GM03348 (cell line): ENCODE results near the gene PLIN4.

Experiments used
- DNase-seq: peaks from one replicate; pipeline ENCODE4 v3.0.0; 2012; ENCODE audit warnings: low spot score

The PLIN4 gene

DNA sequence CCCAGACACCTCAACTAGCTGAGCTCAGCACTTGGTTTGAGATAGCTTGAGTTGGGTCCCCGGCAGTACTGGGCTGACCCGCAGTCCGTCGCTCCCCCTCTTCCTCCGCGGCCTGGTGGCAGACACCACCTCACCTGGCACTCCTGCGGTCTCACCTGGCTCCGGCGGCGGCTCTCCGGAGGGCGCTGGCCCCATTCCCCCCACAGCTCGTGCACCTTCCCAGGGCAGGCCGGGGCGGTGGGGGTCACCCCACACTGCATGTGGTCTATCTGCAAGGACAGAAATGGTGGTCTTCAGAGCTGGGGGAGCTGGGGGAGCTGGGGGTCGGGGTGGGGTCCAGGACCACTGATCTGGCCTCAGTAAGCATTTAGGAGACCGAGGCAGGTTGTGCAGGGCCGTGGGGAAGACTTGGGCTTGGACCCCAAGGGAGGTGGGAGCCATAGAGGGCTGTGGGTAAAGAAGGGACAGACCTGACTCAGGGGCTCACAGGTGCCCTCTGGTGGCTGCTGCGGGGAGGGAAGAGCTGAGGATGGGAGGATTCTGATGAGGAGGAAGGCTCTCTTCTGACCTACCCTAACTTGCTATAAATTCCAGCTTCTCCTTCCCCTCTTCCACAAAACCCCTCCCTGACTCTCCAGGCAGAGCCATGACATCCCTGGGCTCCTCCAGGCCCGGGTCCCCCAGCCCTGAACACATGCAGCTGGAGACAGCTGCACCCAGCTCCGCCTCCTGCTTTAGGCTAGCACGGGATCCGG, 6.7 kb upstream of the PLIN4 start:
- DNase-seq, result peak; percentile 82

DNA sequence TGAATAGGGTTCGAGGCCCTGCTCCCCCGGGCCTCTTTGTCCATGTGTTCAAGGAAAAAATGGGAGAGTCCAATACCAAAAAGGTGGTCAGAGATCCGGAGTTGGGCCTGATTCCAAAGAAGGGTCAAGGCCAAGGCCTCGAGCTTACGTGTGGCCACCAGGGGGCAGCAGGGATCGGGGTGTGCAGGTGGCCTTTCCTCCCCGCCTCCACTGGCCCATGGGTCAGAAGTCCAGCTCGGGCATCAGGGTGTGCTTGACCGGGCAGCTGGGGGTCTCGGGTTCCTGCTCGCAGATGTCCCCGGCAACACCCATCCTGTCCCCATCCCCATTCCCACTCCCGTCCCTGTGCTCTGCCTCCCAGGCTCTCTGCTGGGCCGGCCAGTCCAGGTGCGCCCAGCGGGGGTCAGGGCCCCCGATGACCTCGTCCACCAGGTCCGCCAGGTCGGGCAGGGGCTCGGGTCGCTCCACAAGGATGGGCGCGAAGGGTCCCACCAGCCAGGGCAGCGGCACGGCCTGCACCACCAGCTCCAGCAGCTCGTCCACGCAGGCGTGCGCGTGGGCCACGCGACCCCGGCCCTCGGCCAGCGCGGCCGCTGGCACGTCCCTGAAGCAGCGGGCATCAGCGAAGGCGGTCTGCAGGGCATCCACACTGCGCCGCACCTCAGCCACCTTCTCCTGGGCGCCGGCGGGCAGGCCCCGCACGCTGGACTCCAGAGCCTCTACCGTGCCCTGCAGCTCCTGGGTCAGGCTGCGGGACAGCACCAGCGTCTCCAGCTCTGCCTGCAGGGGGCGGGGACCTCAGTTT, 5.2 kb upstream of the PLIN4 start:
- peak; percentile 74 for DNase-seq

DNA sequence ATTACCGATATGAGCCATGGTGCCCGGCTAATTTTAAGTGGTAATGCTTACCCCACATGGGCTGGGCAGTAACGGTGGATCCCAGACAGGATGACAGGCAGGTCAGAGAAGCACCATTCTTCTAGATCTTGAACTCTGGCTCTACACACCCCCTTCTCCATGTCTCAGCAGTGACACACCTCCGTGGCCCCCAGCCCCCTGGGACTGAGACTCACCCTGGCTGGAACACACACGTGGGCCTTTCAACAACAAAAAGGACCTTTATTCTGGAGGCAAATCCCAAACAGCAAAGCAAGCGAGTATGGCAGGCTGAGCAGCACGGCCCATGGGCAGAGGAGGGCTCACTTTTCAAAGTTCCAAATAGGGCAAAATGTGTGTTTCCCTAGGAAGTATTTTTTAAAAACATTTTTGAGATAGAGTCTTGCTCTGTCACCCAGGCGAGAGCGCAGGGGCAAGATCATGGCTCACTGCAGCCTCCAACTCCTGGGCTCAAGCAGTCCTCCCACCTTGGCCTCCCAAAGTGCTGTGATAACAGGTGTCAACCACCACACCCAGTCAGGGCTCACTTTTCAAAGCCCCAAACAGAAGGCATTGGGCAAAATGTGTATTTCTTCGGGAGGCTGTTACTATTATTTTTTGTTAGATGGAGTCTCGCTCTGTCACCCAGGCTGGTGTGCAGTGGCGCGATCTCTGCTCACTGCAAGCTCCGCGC, 4.2 kb upstream of the PLIN4 start:
- no peak for DNase-seq

DNA sequence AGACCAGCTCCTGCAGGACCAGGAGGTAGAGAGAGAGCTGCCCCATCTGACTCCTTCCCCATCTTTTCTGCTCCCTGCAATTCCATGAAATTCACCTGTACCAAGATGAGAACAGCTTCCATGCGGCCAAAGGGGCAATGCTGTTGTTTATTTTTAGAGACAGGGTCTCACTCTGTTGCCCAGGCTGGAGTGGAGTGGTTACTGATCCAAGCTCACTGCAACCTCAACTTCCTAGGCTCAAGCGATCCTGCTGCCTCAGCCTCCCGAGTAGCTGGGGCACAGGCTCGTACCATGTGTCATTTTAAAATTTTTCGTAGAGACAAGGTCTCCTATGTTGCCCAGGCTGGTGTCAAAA, 3.6 kb upstream of the PLIN4 start:
- DNase-seq, result no peak

DNA sequence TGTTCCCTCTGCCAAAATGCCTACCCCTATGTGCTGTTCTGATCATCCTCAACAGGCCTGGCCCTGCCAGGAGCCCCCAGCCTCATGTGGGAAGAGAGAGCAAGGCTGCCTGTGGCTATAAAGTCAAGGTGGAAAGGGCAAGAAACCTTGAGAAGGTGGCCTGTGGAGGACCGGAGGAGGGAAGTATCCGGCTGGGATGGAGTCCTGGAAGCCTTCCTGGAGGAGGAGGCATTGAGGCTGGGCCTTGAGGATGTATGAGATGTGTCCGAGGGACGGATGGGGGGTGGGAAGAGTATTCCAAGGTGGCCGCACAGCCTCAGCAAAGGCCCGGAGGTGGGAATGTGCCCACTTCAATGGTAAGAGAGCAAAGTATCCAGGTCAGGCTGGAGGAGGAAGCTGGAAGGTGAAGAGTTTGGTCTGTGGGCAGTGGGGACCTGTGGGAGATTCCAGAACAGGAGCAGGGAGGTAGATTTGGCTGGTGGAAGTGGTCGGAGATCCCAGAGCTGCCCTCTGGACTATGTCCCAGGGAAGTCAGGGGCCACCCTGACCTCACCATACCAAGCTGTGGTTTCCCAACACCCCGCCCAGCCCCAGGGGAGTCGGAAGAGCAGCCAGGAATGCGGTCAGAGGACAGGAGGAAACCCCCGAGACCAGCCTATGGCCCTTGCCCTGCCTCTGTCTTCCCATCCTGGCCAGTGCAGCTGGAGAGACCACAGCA, 3.0 kb upstream of the PLIN4 start:
- peak; percentile 43 for DNase-seq

DNA sequence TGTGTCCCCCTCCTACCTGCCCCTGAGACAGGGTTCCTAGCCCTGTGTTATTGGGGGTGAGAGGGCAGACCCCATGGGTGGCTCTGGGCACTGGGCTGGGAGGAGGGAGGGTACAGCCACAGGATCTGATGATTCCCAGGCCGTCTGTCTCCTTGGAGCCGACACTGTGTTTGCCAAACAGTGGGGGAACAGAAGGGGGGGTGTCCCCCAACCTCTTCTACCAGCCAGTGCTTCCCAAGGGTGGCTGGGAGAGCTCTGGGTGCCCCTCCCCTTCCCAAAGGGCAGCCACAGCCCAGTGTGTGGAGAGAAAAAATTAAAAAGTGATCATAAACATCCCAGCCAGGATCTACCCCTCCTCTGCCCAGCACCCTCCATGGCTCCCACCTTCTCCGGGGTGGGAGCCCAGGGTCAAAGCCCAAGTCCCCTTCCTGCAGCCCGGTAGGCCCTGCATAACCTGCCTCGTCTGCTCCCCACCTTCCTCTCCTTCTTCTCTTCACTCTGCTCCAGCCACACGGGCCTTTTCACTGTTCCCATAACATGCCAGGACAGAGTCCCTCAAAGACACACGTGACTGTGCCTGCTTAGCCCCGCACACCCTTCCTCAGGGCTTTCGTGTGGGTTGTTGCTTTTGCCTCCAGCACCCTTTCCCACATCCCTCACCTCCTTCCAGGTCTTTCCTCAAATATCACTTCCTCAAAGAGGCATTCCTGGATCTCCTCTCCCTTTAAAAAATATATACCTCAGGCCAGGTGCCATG, 1.4 kb upstream of the PLIN4 start:
- no peak for DNase-seq

DNA sequence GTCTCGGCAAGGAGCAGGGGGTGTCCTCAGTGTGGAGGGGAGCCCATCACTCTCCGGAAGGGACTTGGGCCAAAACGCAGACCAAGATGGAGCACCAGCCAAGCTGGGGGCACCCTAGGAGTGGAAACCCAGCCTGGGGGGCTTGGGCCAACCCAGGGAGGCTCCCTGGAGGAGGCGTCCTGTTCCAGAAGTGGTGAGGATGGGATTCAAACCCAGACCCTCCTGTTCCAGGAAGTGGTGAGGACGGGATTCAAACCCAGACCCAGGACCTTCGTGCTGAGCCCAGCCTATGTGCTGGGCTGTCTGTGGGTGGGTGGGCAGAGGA, 848 bp upstream of the PLIN4 start:
- DNase-seq, result no peak

DNA sequence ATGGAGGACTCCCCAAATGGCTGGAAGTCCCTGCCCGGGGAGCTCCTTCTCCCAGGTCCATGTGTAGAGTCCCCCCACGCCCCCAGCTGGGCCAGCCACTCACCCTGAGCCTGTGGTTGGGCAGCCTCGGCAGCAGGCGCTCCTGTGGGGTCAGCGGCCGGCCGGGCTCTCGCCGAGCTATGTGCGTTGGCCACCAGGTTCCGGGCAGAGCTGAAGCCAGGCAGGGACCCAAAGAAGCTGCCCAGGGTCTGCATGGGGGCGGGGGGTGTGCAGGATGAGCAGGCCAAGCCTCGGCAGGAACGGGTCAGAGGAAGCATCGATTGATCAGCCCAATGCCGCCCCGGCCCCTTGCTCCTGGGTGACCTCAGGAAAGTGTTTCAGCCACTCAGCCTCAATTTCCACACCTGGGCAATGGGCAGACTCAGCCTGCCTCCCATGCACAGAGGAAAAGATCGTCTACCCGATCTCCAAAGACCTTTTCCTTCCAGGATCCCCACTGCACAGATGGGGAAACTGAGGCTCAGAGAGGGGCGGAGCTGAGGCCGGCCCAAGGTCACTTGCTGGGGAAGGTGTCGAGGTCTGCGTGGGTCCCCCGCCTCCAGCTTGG, 732 bp downstream of the PLIN4 start:
- DNase-seq, result no peak

DNA sequence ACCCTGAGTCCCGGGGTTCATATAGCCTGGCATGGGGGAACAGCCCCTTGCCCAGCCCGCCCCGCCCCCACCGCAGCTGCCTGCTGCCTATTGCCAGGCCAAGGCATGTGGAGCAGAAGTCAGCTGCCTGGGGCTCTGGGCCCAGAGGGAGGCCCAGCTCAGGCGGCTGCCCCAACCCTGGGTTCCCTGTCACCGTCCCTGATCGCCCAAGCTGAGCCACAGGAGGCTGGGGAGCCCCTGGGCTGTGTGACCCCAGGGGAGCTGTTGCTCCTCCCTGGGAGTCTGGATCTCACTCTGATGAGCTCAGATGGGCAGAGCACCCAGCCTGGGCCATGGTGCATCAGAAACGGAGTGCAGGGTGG, 1.4 kb downstream of the PLIN4 start:
- no peak for DNase-seq

DNA sequence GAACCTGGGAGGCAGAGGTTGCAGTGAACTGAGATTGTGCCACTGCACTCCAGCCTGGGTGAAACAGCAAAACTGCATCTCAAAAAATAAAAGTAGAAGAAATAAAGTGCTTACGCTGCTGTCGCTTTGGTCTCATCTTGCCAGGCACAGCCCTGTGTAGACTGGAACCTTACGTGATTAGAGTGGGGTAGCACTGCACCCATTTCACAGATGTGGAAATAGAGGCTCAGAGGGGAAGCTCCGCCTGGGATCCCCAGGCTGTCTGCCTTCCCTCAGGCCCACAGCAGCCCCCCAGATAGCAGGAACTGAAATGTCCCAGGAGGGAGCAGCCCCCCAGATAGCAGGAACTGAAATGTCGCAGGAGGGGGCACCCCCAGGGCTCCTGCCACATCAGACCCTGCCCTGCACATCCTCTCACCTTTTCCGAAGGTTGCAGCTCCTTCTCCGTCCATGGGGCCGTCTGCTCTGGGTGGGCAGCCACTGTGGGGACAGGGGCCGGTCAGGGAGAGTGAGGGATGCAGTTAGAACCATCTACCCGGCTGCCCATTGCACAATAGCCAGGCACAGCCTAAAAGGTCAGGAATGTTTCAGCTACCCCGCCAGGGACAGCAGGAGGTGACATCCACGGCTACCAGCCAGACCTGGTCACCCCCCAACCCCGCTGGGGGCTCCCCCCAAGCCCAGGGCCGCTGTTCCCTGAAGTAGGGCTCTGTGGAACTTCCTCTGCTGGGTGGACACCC, 1.9 kb downstream of the PLIN4 start:
- no peak for DNase-seq

DNA sequence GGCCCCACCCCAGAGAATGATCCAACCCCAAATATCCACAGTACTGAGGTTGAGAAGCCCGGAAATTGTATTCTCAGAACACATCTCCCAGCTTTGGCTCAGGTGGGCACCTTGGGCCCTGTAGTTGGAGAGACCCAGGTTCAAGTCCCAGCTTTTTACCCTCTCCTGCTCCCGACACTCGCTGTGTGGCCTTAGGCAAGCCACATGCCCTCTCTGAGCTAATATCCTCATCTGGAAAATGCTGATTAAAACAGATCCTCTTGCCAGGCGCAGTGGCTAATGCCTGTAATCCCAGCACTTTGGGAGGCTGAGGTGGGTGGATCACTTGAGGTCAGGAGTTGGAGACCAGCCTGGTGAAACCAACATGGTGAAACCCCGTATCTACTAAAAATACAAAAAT, 2.6 kb downstream of the PLIN4 start:
- no peak for DNase-seq

DNA sequence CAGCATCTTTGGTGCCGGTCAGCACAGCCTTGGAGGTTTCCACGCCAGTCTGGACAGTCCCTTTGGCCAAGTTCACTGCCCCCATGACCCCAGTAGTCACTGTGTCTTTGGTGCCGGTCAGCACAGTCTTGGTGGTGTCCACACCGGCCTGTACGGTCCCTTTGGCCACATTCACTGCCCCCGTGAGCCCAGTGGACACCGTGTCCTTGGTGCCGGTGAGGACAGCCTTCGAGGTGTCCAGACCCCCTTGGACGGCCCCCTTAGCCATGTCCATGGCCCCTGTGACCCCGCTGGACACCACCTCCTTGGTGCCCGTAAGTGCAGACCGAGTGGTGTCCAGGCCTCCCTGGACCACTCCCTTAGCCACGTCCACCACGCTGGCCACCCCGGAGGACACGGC, 5.0 kb downstream of the PLIN4 start:
- no peak for DNase-seq

DNA sequence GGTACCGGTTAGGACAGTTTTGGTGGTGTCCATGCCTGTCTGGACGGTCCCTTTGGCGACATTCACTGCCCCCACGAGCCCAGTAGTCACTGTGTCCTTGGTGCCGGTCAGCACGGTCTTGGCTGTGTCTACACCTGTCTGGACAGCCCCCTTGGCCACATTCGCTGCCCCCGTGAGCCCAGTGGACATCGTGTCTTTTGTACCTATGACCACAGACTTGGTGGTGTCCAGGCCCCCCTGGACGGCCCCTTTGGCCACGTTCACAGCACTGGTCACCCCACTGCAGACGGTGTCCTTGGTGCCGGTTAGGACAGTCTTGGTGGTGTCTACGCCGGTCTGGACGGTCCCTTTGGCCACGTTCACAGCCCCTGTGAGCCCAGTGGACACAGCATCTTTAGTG, 6.2 kb downstream of the PLIN4 start:
- DNase-seq, result no peak

DNA sequence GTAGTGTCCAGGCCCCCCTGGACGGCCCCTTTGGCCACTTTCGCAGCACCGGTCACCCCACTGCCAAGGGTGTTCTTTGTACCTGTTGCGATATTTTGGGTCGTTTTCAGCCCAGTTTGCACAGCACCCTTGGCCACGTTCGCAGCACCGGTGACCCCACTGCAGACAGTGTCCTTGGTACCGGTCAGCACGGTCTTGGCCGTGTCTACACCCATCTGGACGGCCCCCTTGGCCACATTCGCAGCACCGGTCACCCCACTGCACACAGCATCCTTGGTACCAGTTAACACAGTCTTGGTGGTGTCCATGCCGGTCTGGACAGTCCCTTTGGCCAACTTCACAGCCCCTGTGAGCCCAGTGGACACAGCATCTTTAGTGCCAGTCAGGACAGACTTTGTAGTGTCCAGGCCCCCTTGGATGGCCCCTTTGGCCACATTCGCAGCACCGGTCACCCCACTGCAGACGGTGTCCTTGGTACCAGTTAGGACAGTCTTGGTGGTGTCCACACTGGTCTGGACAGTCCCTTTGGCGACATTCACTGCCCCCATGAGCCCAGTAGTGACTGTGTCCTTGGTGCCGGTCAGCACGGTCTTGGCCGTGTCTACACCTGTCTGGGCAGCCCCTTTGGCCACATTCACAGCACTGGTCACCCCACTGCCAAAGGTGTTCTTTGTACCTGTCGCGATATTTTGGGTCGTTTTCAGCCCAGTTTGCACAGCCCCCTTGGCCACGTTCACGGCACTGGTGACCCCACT, 6.8 kb downstream of the PLIN4 start:
- DNase-seq, result no peak

DNA sequence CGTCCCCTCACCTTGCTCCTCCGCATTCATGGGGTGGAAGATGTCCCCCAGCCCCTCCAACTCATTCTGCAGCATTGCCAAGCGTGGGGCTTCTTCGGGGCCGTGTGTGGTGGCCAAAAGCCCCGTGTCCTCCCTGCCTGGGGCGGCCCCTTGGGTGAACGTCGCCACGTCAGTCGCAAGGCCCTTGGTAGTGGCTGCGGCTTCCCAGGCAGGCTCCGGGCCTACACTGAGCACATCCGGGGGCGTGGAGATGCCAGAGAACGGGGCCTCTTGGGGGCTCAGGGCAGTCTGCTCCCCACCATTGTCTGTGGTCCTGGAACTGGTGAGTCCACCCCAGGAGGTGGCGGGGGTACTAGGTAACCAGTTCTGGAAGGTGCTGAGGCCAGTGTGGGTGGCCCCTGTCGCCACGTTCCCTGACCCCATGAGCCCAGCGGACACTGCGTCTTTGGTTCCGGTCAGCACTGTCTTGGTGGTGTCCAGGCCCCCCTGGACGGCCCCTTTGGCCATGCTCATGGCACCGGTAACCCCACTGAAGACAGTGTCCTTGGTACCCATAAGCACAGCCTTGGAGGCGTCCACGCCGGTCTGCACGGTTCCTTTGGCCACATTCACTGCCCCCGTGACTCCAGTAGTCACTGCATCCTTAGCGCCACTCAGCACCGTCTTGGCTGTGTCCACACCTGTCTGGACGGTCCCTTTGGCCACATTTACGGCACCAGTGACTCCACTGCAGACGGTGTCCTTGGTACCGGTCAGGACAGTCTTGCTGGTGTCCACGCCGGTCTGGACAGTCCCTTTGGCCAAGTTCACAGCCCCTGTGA, 7.6 kb downstream of the PLIN4 start:
- no peak for DNase-seq

DNA sequence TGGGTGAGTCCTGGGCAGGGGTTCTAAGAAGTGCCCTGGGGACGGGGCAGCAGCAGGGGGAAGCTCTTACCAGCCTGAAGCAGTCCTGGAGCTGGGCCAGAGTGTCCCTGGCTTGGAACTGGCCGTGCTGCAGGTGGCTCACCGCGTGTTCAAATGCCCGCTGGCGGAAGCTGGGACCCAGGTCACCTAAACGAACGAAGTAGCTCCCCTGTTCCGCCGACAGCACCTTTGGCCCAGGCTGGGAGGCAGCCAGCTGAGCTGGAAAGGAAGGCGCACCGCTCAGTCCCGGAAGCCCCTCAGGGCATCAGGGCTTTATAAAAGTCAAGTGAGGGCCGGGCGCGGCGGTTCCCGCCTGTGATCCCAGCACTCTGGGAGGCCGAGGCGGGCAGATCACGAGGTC, 9.6 kb downstream of the PLIN4 start:
- no peak for DNase-seq

DNA sequence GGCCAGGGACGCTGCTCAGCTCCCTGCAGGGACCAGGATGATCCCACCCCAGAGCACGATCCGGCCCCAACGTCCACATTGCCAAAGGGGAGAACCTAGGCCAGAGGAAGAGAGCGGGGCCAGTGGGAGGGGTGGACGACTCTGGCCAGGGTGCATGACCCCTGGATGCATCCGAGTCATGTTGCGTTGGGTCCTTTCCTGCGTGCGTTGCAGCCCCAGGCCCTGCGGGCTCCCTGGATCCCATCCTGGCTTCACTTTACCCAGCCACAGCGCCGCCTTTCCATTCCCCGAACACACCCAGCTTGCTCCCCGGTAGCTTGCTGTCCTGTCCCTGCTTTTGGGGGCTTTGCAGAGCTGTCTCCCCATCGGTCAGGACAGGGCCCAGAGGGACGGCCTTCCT, 10.5 kb downstream of the PLIN4 start:
- no peak for DNase-seq

DNA sequence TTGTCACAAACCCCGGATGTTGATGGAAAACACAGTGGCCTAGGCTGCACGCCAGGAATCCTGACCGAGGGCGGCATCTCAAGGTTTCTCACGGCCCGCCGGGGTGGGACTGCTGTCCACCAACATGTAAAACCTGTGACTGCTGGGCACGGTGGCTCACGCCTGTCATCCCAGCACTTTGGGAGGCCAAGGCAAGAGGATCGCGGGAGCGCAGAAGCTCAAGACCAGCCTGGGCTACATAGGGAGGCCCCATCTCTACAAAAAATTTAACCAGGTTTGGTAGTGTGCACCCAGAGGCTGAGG, 11.2 kb downstream of the PLIN4 start:
- no peak for DNase-seq

DNA sequence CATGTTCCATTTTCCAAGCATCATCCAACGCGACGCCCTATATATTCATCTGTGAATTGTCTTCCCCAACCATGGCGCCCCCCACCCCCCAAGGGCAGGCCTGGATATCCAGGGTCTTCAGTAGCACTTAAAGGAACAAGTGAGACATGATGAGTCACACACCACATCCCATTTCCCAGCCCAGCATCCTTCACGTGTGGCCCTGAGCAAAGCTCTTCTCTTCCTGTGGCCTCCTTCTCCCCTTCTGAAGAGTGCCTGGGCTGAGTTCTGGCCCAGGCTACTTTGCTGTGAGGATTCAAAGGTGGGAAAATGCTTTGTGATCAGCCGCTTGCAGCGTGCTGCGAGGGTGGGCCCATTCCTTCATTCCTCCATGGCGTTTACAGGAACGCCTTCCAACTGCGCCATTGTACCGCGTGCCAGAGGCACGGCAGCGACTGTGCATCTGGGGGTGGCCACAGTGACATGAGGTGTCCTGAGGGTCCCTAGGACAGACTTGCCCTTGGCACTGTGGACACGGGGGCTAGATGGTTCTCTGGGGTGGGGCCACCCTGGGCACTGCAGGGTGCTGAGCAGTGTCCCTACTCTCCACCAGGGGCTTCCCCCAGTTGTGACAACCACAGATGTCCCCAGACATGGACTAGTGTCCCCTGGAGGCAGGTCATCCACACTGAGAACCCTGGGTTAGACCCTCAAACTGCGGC, 11.7 kb downstream of the PLIN4 start:
- DNase-seq, result peak; percentile 58
